SK-N-MC (cell line): ENCODE data around the gene OR4K1.

Experiments used
- EZH2 ChIP-seq: fragments of 200-600 bp; sonication (generic); IDR thresholded peaks from one replicate; pipeline ENCODE4 v1.6.1; 2017; ENCODE audit warnings: antibody characterized with exemption
- FOXP2 ChIP-seq: optimal IDR thresholded peaks from 2 replicates; pipeline ENCODE3; 2011; ENCODE audit warnings: mild to moderate bottlenecking, moderate library complexity; ENCODE audit not compliant: insufficient read depth; ENCODE audit errors: extremely low read length, control extremely low read depth
- POLR2AphosphoS5 ChIP-seq: IDR thresholded peaks from 2 replicates; pipeline ENCODE4 v1.6.1; 2012; ENCODE audit warnings: mild to moderate bottlenecking, low read depth, low read length, borderline replicate concordance

DNA sequence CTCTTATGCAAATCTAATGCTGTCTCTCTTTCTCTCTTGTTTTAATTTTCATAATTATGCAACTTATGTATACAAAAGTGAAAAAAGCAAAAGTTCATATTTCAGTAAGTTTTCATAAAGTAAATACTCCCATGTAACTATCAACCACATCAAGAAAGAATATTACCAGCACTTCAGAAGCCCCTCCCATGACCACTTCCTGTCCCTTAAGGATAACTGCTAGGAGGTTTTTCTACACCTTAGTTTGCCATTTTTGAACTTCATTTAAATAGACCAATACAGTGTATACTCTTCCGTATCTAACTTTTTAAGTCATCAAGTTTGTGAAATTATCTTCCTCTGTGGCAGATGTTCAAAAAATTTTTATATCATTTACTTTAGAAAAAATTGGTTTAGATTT is 44.1 kb downstream of the OR4K1 start:
- no peak for TF ChIP-seq POLR2AphosphoS5
- no peak for TF ChIP-seq EZH2
- TF ChIP-seq FOXP2: no peak
